Testis (tissue), 3 donors: ENCODE data around the gene QPRT. TPM values are rescaled to one million over a fixed set of nuclear protein-coding genes. Genes with fewer than 3 reads are reported as not detected.

ENCODE experiments used
- DNase-seq: peaks from one replicate; pipeline ENCODE4 v3.0.0-alpha.2; 2019
- H3K27ac ChIP-seq, 2 donors: fragments of 200-600 bp; sonication (generic); one replicate each; pipeline ENCODE4 v1.5.1; 2019
- H3K27me3 ChIP-seq: fragments of 200-600 bp; sonication (generic); one replicate; pipeline ENCODE4 v1.5.1; 2019
- H3K36me3 ChIP-seq: fragments of 200-600 bp; sonication (generic); one replicate; pipeline ENCODE4 v1.5.1; 2017; ENCODE audit warnings: low read depth; ENCODE audit errors: missing control alignments
- H3K4me1 ChIP-seq: fragments of 200-600 bp; sonication (generic); one replicate; pipeline ENCODE4 v1.5.1; 2019
- H3K4me3 ChIP-seq, 2 donors: fragments of 200-600 bp; sonication (generic); one replicate each; pipeline ENCODE4 v1.5.1; 2017 to 2019
- H3K9me3 ChIP-seq: fragments of 200-600 bp; sonication (generic); one replicate; pipeline ENCODE4 v1.5.1; 2017
- POLR2A ChIP-seq: fragments of 450-650 bp; IDR thresholded peaks from one replicate; pipeline ENCODE4 v1.6.1; 2017; ENCODE audit warnings: antibody characterized with exemption, mild to moderate bottlenecking, moderate library complexity
- WGBS, 2 donors: methylation state at CpG; one replicate each; pipeline ENCODE4 v1.1.5; 2018; 5-methylcytosine and 5-hydroxymethylcytosine counted together
- intact Hi-C: fragments of 100-400 bp; cut with DNase I; formaldehyde crosslinking; loops from one replicate; pipeline ENCODE4 v1.15.1; 2023; ENCODE audit warnings: low total_unique reads
- polyA plus RNA-seq: library from polyadenylated mRNA; stranded (reverse); fragments of 350-450 nt; fragmentation: Illumina TruSeq; extraction: RNeasy Lipid Tissue Mini Kit (QIAGEN cat#74804); gene quantifications from one replicate; pipeline ENCODE4 v1.2.3, GENCODE V29; 2014; ENCODE audit warnings: low read depth, low replicate concordance; ENCODE audit not compliant: insufficient read depth
- total RNA-seq, 2 donors: library from RNA; depleted of rRNA; stranded (reverse); fragments of >200 nt; gene quantifications; one replicate each; pipeline ENCODE4 v1.2.3, GENCODE V29; 2016
- TF ChIP-seq, protein P1 (sequence below), 3 experiments: fragments of 450-650 bp in 2 of 3; fragments of 200-600 bp in 1 of 3; sonication (generic) in 1 of 3; IDR thresholded peaks; one replicate each; pipeline ENCODE4 v1.5.1; 2016 to 2019; ENCODE audit warnings: antibody characterized with exemption in 3 of 3, mild to moderate bottlenecking in 2 of 3, moderate library complexity in 1 of 3

The QPRT gene
- total and polyA plus RNA-seq, 3 donors from 2014 or later: 4.3 to 13.6 (median 7.6) TPM

DNA sequence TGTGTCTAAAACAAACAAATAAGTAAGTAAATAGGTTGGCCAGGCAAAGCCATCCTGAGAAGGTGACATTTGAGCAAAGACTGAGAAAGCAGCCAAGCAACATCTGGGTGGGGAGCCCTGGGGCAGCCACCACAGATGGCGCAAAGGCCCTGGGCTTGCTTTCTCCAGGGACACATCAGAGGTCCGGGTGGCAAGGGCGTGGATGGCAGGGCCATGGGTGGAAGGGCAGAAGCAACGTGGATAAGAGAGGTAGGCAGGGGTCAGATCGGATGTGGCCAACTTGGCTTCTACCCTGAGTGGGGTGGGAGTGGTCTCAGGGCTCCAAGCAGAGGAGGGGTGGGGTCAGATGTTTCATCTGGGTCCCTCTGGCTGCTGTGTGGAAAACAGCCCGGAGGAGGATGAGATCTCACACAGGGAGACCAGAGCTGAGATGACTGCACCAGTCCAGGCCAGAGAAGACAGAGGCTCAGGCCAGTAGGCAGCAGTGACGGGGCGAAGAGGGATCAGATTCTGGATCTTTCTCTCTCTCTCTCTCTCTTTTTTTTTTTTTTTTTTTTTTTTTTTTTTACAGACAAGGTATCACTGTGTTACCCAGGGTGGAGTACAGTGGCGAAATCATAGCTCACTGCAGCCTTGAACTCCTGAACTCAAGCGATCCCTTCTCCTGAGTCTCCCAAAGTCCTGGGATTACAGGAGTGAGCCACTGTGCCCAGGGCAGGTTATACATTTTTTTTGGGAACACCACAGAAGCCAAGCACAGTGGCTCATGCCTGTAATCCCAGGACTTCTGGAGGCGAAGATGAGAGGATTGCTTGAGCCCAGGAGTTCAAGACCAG lies 22.1 kb upstream of the QPRT start:
- WGBS, 2 donors: 87% methylated on average over 10 of the region's 11 CpGs

DNA sequence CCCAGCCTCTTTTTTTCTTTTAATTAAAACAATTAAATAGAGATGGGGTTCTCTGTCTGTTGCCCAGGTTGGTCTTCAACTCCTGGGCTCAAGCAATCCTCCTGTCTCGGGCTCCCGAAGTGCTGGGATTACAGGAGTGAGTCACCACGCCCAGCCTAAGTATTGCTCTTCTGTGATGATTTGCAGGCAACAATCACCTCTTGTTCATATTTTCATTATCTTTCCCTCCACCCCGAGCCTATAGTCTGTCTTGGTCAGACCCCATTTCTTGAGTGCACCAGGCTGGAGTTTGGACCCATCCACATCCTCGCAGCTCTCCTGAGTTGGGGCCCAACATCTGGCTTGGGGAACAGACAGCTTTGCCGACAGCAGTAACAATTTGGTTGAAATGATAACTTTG lies 20.3 kb upstream of the QPRT start:
- Histone ChIP-seq H3K27me3 (no peaks in the 10 kb centered on the region), H3K9me3 (no peaks in the 10 kb centered on the region), H3K4me3 (no peak overlapping the region), H3K27ac (no peak overlapping the region), H3K4me1 (no peaks in the 10 kb centered on the region), H3K36me3 (no peaks in the 10 kb centered on the region)
- no peak for DNase-seq
- WGBS, 2 donors: 80 to 81% methylated on average over 6 of the region's 6 CpGs
- no peak for TF ChIP-seq POLR2A
- TF ChIP-seq, protein P1, sequence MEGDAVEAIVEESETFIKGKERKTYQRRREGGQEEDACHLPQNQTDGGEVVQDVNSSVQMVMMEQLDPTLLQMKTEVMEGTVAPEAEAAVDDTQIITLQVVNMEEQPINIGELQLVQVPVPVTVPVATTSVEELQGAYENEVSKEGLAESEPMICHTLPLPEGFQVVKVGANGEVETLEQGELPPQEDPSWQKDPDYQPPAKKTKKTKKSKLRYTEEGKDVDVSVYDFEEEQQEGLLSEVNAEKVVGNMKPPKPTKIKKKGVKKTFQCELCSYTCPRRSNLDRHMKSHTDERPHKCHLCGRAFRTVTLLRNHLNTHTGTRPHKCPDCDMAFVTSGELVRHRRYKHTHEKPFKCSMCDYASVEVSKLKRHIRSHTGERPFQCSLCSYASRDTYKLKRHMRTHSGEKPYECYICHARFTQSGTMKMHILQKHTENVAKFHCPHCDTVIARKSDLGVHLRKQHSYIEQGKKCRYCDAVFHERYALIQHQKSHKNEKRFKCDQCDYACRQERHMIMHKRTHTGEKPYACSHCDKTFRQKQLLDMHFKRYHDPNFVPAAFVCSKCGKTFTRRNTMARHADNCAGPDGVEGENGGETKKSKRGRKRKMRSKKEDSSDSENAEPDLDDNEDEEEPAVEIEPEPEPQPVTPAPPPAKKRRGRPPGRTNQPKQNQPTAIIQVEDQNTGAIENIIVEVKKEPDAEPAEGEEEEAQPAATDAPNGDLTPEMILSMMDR (IDR thresholded peaks at IDR 0.05): no peak
- intact Hi-C loops: no loop called here

More for the DNA sequence above, 22.1 kb upstream of the QPRT start:
- intact Hi-C loops: no loop called here
- Histone ChIP-seq H3K36me3 (no peaks in the 10 kb centered on the region), H3K27ac (no peak overlapping the region), H3K4me1 (no peaks in the 10 kb centered on the region), H3K4me3 (no peak overlapping the region), H3K9me3 (no peaks in the 10 kb centered on the region), H3K27me3 (no peaks in the 10 kb centered on the region)
- DNase-seq: no peak
- TF ChIP-seq POLR2A: no peak
- TF ChIP-seq, protein P1 (IDR thresholded peaks at IDR 0.05): no peak

DNA sequence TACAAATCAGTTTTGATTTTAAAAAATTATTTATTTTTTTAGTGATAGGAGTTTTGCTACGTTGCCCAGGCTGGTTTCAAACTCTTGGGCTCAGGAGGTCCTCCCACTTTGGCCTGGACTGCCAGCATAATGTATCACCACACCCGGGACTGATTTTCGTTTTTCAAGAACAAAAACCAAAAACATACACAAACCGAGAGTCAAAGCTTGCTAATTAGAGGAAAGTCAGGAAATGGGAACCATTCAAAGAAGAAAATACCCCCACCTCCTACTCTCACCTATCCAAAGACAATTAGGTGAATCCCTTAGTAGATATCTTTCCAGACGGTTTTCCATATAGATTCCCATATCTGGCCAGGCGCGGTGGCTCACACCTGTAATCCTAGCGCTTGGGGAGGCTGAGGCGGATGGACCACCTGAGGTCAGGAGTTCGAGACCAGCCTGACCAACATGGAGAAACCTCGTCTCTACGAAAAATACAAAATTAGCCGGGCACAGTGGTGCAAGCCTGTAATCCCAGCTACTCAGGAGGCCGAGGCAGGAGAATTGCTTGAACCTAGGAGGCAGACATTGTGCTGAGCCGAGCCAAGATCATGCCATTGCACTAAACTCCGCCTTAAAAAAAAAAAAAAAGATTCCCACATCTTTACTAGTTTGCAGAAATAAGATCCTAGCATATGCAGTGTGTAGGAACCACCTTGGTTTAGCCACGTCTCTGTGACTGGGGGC lies 16.8 kb upstream of the QPRT start:
- intact Hi-C loops: no loop called here
- no peaks in the 10 kb centered on the region for H3K36me3 ChIP-seq
- no peaks in the 10 kb centered on the region for H3K27me3 ChIP-seq
- DNase-seq: no peak
- WGBS, 2 donors: 86 to 92% methylated on average over 17 of the region's 17 CpGs
- H3K9me3 ChIP-seq: no peaks in the 10 kb centered on the region
- H3K4me1 ChIP-seq: no peaks in the 10 kb centered on the region
- H3K27ac ChIP-seq: no peak overlapping the region
- no peak for TF ChIP-seq POLR2A
- TF ChIP-seq, protein P1 (IDR thresholded peaks at IDR 0.05): no peak
- no peak overlapping the region for H3K4me3 ChIP-seq

DNA sequence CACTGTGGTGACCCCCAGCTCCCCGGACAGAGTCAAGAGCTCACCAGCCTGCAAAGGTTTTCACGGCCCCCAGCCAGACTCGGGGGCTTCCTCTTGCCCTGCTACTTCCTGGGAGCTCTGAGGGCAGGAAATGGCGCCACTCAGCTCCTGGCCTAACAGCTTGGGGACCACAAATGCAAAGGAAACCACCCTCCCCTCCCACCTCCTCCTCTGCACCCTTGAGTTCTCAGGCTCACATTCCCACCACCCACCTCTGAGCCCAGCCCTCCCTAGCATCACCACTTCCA lies 16.3 kb upstream of the QPRT start:
- H3K36me3 ChIP-seq: no peaks in the 10 kb centered on the region
- intact Hi-C loops: no loop called here
- no peaks in the 10 kb centered on the region for H3K4me1 ChIP-seq
- WGBS, 2 donors: 71 to 96% methylated on average over 4 of the region's 4 CpGs
- H3K27ac ChIP-seq: no peak overlapping the region
- TF ChIP-seq POLR2A: no peak
- TF ChIP-seq, protein P1 (IDR thresholded peaks at IDR 0.05): no peak
- H3K4me3 ChIP-seq: no peak overlapping the region
- no peaks in the 10 kb centered on the region for H3K27me3 ChIP-seq
- no peaks in the 10 kb centered on the region for H3K9me3 ChIP-seq
- DNase-seq: no peak
